HG02884 (cell line): ENCODE data around the gene CRACDL.

Experiments used
- ATAC-seq: cut with Tn5 transposase; IDR thresholded peaks from one replicate; pipeline ENCODE4 v1.9.1; 2021; ENCODE audit warnings: mild to moderate bottlenecking, moderate library complexity; ENCODE audit not compliant: unreplicated experiment

CRACDL gene

GRCh38 chr2:98805412-98806171, 130.4 kb downstream of the CRACDL start:
- ATAC-seq: no peak

- no peak for ATAC-seq
Measured at GRCh38 chr2:98804736-98805135, 131.3 kb downstream of the CRACDL start.

DNA sequence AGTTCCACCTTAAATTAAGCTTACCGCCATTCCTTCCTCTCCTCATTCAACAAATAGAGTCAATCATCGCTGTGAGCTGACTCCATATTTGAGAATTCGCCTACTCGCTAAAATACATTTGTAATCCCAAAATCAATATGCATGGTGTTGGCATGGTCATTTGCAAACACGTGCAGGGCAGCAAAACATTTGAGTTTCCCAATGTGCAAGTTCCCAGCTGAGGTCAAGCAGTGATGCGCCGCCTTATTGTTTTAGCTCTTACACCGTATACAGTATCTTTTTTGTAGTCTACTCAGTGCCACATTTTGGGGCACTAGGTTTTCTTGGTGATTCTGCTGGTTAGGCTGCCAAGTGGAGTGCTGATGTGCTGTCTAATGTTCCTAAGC, 131.8 kb downstream of the CRACDL start:
- no peak for ATAC-seq

GRCh38 chr2:98803405-98804264, 132.4 kb downstream of the CRACDL start:
- no peak for ATAC-seq

GRCh38 chr2:98802344-98802743, 133.7 kb downstream of the CRACDL start:
- ATAC-seq: no peak

- ATAC-seq: no peak
Measured at GRCh38 chr2:98801921-98802321, 134.1 kb downstream of the CRACDL start.

DNA sequence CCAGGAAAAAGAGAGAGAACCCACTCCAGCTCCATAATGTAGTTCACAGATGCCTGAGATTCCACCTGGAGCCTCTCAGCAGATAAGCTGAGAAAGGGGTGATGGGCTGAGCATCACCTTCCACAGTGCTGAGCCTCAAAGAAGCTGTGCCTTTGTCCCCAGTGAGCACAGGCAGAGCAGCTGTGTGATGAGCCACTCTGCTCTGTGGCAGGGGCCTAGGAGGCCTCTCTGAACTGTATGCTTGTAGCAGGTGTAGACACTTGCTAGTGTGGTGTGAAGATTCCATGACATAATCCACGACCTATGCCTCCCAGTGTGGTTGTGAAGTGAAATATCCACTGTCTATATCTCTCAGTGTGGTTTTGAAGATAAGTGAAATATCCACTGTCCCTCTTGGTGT, 134.7 kb downstream of the CRACDL start:
- no peak for ATAC-seq

- no peak for ATAC-seq
Measured at GRCh38 chr2:98800330-98801064, 135.5 kb downstream of the CRACDL start.

DNA sequence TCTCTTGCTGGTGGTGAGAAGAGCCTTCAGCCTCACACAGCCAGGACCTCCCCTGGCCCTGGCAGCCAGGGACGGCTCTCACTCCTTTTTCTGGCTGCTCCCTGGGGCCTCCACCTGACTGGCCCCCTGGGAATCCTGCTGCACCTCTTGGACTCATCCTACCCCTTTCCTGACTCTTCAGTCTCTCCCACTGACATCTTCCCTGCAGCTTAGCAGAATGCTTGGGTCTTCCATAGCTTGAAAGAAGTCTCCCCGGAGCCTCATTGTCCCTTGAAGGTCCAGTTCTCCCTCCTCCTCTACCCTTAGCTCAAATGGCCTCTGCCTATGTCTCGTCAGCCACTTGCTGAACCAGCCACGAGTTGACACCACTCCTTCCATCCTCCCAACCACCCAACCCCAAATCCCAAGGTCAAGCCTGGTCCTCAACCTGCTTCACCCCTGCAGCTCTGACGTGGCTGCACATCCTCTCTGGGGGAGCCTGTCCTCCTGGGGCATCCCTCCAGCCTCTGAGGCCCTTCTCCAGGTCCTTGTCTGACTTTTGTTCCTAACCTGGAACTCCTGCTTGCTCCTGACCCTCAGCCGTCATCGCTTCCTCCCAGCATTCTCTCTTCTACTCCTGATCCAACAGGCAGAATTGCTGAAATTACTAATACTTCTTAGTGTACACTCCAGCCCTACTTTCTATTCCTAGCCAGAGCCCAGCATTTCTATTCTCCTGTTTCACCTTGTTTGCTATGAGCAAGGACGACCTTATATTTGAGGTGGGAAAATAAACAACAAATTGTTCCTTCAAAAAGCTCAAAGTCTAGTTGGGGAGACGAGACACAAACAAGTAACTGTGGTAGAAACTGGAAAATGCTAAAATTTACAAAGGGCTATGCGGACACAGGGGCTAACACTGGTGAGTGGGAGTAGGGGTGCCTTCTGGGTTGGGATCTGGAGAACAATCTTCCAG, 136.4 kb downstream of the CRACDL start:
- no peak for ATAC-seq

DNA sequence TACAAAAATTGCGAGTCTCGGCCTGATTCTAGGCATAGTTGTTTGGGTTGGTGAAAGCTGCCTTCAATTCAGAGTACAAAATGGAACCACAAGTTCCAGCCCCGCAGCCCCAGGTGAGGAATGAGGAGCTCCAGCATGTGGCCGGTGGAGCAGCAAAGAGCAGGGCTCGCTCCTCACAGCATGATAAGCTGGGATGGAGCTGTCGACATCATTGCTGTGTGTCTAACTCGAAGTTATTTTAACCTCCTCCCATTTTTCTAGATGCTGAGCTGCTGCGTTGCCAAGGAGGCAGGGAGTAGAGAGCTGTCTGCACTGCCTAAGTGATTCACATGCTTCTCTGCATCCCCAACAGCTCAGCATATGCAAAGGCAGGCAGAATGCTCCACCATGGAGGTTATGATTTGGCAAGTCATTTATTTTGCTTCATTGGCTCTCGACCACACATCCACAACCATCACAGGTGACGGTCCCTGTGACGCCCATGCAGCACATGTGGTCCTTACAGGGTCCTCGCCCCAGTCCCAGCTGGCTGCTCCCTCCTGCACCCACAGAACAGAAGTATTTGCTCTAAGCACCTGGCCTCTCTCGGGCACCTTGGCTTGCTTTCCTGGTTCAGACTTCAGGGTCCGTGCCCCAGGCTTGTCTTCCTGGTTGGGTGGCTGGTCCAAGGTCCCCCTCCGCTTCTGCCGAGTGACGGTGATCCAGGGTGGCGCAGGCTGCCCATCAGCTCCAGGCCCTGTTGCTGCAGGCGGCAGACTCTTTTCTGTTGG, 139.1 kb downstream of the CRACDL start:
- ATAC-seq: no peak

DNA sequence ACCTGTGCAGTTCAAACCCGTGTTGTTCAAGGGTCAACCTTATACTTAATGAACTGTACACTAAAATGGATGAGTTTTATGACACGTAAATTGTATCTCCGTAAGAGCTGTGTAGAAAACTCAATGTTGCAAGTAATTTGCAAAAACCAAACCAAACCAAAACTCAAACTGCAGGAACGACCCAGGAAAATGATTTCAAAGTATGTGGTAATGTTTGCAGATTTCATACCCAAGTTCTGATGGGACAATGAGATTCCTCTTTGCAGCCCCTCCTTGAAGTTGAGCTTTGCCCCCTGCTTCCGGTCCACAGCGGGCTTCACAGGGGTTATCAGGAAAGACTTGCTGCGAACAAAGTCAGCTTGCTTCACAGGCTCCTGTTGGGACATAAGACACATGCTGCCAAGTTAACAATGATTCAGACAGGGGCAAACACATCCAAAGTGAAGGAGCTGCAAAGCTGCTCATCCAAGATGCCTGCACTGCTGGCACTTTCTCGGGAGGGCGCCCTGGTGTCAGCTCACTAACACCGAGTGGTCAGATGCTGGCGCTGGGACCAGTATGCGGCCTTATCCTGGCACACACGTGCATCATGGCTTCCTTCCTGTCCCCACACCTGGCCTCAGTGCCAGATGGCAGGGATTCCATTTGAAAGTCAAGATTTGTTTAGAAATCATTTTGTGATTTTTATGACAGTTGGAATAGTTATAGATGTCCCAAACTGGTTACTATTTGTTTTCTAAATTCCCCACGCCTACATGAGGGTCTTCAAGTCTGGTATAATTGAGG, 139.9 kb downstream of the CRACDL start:
- no peak for ATAC-seq

GRCh38 chr2:98793897-98794830, 141.9 kb downstream of the CRACDL start:
- no peak for ATAC-seq

- no peak for ATAC-seq
Measured at GRCh38 chr2:98793275-98793674, 142.8 kb downstream of the CRACDL start.

DNA sequence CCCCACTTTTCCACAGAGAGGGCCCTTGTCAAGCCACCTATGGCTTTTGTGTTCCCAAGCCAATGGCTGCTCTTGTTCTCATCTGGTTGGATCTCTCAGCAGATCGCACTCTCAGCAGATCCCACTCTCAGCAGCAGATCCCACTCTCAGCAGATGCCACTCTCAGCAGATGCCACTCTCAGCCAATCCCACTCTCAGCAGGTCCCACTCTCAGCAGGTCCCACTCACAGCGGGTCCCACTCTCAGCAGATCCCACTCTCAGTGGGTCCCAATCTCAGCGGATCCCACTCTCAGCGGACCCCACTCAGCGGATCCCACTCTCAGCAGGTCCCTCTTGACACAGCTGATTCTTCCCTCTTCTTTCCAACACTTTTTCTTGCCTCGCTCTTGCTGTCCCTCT, 145.8 kb downstream of the CRACDL start:
- no peak for ATAC-seq

DNA sequence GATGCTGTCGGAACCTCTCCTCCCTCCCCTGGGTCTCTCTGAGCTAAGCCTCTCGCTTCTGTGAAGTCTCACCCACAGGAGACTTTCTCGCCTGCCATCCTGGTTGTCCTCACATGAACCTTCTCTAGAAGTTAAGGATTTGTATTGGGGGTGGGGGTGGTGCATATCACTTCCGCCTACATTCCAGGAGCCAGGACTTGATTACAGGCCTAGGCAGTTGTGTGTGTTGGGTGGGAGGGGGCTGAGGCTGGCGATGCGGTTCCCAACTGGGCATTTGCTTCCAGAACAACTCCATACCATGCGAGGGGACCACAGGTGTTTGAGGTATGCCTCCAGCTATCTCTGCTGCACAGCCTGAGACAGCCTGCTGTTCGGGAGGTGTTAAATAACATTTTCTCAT, 148.3 kb downstream of the CRACDL start:
- ATAC-seq: no peak

DNA sequence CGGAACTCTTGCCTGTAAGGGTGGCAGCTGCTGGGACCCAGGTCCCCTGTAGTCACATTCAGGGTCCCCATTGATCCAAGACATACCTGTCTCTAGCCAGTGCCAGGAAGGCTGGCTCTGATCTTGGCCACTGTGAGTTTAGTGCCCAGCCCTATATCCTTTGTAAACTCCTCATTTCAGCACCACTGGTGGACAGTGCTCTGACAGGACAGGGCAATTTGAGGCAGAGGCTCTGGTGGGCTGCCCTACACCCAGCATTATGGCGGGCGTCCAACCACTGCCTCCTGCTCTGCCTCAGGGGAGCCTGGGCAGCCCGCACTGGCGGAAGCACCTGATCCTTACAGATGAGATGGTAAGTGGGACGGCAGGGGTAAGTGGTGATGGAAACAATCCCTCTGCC, 149.8 kb downstream of the CRACDL start:
- no peak for ATAC-seq

GRCh38 chr2:98782570-98782969, 153.5 kb downstream of the CRACDL start:
- ATAC-seq: no peak

DNA sequence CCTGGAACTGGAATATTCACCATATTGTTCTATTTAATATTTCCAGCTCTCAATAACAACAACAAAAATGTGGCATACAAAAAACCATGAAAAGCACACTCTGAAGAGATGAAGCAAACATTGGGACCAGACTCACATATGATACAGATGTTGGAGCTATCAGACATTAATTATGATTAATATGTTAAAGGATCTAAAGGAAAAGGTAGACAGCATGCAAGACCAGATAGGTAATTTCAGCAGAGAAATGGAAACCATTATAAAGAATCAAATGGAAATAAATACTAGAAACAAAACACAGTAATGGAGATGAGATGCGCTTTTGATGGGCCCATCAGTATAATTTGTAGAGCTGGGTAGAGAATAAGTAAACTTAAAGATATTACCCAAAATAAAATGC, 154.2 kb downstream of the CRACDL start:
- ATAC-seq: no peak
